T-helper 2 cell treated with Interferon-gamma antibody and Interleukin-4, amounts not matched to agents 100 ng/mL and 5 ng/mL, for 36 hours (primary cell): ENCODE measurements around the gene FOXI1. TPM values are rescaled to one million over a fixed set of nuclear protein-coding genes. Genes with fewer than 3 reads are reported as not detected.

Experiments
- intact Hi-C: fragments of 100-400 bp; cut with micrococcal nuclease; formaldehyde crosslinking; loops from one replicate; pipeline ENCODE4 v1.15.1; 2023
- total RNA-seq: library from RNA; stranded (reverse); gene quantifications from 2 replicates; pipeline ENCODE4 v1.2.3, GENCODE V29; 2022

Gene FOXI1
- not detected in 2 replicates for total RNA-seq

DNA sequence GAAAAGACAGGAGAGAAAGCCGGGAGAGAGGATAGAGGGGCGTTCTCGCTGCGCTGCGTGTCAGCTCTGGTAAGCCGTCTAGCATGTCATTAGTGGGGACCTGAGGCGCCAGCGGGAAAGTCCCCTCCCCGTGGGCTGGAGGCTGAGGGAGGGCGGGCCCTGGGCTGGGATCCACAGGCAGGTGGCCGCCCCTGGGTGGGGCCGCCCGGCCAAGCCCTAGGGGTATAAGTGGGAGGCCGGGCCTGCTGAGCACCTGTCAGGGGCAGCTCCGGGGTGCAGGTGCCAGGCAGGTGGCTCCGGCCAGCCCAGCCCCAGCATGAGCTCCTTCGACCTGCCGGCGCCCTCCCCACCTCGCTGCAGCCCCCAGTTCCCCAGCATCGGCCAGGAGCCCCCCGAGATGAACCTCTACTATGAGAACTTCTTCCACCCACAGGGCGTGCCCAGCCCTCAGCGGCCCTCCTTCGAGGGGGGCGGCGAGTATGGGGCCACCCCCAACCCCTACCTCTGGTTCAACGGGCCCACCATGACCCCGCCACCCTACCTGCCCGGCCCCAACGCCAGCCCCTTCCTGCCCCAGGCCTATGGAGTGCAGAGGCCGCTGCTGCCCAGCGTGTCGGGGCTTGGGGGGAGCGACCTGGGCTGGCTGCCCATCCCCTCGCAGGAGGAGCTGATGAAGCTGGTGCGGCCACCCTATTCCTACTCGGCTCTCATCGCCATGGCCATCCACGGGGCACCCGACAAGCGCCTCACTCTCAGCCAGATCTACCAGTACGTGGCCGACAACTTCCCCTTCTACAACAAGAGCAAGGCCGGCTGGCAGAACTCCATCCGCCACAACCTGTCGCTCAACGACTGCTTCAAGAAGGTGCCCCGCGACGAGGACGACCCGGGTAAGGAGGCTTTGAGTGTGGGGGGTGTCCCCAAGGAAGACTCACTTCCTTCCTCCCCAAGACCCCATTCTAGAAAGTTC is at the start of gene FOXI1:
TSS of gene FOXI1 (plus strand) at position 256 of the 970 bp plus-strand sequence. CDS start at position 317, 61 bp downstream.
- intact Hi-C loops = no loop called here

GRCh38 chr5:170056561-170057267 is 49.0 kb upstream of the FOXI1 start:
- intact Hi-C loops = no loop called here

- intact Hi-C loops = no loop called here
Observed at GRCh38 chr5:170057311-170057710, 48.4 kb upstream of the FOXI1 start.

DNA sequence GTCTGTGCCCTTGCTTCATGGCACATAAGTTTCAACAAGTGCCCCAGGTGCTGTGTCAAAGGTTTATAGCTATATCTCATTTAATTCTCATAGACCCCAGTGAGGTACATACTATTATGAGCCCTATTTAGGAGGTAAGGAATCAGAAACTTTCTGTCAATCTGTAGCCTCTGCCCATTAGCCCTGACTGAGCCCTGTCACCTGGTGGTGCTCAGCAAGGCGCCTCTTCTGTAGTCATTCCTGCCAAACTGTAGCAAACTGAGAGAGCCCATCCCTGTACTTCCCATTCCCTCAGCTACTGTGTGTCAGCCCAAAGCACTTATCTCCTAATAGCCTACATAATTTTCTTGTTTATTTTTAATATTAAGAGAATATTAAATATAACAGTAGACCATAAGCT is 46.5 kb upstream of the FOXI1 start:
- intact Hi-C loops = no loop called here

GRCh38 chr5:170067152-170067551 is 38.5 kb upstream of the FOXI1 start:
- intact Hi-C loops = no loop called here

DNA sequence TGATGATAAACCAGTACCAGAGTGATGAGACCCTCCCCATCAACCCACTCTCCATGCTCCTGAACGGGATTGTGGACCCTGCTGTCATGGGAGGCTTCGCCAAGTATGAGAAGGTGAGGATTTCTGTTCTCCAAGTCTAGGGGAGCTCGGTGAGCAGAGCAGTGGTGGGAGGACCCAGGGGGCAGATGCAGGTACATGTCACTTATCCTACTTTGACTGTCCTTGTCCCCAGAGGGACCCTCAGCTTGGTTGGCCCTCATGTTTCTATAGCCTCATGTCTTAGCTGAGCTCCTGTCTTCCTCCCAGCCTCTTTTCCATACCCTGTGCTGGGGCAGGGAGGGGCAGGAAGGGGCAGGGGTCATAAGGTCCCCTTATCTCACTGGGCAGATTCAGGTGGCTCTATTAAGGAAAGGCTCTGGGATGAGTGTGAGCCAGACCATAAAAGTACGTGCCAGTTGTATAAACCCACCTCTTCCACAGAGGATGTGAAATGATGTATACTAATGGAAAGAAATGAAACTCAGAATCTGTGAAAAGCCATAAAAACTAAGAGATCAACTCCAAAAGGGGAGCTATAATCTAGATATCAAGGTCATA is 38.0 kb upstream of the FOXI1 start:
- intact Hi-C loops = no loop called here

GRCh38 chr5:170069512-170069911 is 36.2 kb upstream of the FOXI1 start:
- intact Hi-C loops = no loop called here

DNA sequence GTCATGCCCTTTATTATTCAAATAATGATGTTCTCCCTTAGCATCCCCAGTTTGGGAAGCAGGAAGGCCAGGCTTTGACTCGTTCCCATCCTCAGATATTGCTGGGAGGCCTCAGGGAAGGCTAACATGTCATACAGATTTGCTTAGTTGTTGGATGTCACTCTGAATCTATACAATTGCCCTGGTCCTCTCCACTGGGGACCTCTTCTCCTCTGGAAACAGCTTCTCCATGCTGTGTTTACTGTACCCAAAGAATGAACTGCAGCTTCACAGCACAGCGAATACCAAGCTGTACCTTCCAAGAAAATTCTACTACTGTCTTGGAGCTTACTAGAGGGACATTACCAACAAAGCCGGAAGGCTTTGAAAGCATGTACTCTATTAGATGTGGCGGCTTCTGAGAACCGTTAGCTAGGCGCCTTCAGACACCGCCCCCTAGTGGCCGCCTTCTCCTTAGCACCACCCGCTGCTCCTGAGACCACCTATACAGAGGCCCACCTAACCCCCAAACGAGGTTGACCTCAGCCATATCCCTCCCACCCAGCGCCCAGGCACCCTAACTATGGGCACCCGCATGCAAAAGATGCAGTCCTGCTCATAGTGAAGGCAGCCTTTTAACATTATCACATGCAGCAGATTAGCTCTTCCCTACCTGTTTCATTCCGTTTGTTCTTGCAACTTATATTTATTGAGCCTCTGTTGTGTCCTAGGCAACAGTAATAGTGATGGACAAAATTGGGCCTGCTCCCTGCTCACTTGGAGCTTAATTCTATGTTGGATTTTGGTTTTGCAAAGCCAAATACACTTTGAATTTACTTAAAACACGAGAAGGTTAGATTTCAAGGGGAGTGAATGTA is 34.9 kb upstream of the FOXI1 start:
- intact Hi-C loops = no loop called here

DNA sequence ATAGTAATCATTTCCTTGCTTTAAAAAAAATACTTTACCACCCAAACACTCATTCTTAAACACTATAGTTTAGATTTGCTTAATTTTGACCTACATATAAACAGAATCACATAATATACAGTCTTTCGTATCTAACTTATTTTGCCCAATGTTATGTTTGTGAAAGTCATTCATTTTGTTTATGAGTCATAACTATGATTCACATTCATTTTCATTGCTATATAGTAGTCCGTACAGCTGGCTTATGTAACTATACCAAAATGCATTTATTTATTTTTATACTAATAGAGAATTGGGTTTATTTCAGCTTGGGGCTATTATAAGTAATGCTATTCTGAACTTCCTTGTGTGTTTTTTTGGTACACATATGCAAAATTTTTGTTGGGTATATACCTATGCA is 33.9 kb upstream of the FOXI1 start:
- intact Hi-C loops = no loop called here

- intact Hi-C loops = no loop called here
Observed at GRCh38 chr5:170075696-170076095, 30.0 kb upstream of the FOXI1 start.

GRCh38 chr5:170076211-170076610 is 29.5 kb upstream of the FOXI1 start:
- intact Hi-C loops = no loop called here

- intact Hi-C loops = no loop called here
Observed at GRCh38 chr5:170076739-170077138, 29.0 kb upstream of the FOXI1 start.

DNA sequence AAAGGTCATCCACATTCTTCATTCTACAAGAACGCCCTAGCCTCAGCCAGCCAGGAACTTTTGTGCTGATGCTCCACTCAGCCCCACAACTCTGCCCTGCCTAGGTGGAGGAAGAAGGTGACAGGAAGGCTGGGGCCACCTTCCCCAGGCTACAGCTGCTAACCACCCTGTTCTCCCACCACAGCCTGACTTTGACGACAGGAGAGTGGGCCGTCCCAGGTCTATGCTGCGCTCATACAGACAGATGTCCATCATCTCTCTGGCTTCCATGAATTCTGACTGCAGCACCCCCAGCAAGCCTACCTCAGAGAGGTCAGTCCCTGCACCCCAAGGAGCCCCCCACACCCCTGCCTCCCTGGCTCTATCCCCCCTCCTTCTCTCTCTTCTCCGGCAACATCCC is 28.2 kb upstream of the FOXI1 start:
- intact Hi-C loops = no loop called here

DNA sequence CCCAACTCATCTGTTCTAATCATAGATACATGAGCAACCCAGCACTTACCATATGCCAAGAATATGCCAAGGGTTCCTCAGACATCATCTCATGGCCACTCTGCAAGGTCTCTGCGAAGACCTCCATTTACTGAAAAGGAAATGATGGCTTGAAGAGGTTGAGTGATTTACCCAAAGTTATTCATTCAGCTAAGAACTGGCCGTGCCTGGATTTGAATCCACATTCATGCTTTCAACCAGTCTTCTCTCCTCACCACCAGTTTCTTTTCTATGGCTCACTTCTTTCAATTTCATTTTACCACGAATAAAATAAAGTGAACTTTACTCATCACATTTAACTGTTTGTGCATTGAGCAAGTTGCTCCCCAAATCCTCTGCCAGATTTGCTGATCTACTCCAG is 27.2 kb upstream of the FOXI1 start:
- intact Hi-C loops = no loop called here

GRCh38 chr5:170078931-170079330 is 26.8 kb upstream of the FOXI1 start:
- intact Hi-C loops = no loop called here

- intact Hi-C loops = no loop called here
Observed at GRCh38 chr5:170080217-170080616, 25.5 kb upstream of the FOXI1 start.

DNA sequence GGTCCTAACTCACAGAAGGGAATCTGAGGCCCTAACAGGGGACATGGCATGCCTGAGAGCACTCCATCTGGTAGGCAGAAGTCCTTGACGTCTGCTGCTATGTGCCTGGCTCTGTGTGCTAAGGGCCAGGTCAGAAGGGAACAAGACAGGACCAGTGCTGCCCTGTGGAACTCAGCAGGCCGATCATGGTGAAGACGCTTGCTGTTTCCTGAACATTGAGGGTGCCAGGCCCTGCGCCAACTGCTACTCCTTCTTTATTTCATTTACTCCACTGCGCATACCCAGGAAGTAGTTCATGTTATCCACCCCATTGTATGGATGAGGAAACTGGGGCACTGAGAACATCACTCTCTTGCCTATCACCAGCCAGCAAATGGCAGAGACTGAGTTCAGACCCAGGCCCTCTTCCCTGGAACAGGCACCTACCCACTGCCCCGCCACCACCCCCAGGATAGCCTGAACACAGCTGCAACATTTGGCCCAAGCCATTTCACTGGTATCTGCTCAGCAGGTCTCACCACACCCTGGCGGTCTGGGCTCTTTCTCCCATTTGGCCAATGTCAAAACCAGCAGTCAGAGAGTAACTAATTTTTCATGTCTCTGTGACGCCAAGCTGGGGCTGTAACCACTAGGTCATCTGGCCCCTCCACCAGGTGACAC is 24.8 kb upstream of the FOXI1 start:
- intact Hi-C loops = no loop called here

- intact Hi-C loops = no loop called here
Observed at GRCh38 chr5:170081616-170082015, 24.1 kb upstream of the FOXI1 start.

GRCh38 chr5:170082701-170083100 is 23.0 kb upstream of the FOXI1 start:
- intact Hi-C loops = no loop called here

DNA sequence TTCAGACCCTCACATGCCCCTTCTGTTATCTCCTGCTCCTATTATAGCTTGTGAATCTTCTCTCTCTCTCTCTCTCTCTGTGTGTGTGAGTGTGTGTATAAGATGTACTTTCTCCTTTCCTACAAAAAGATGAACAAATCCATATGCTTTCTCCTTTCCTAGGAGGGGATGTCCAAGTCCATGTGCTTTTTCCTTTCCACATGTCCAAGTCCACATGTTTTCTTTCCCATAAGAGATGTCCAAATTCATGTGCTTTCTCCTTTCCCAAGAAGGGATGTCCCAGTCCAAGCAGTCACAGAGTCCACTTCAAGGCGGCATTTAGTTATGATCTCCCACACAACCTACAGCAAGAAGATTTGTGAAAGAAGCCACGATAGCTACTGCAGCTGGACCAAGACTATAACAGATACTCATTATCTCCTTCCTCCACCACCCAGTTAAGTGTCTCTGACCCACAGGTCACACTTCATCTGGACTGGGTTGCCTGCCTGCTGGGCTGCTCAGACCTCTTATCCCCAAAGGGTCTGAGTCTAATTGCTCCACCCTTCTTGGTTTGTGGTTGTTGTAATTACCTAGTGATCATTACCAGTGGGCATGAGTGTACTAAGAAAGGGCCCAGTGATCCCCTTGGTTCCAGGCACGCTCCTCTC is 18.4 kb upstream of the FOXI1 start:
- intact Hi-C loops = no loop called here
